Hematopoietic multipotent progenitor cell treated with erythropoietin and hydrocortisone succinate and interleukin-3 and kit ligand, for 4 days (in vitro differentiated cells): ENCODE measurements around the gene SNX33.
"Not testable (repeated sequence)": the region's sequence is repeated elsewhere in the genome, so short reads cannot be mapped to it uniquely, and the experiment has no call there.

ENCODE experiments used
- DNase-seq: peaks from one replicate; pipeline ENCODE4 v3.0.0-alpha.2; 2015

The SNX33 gene

DNA sequence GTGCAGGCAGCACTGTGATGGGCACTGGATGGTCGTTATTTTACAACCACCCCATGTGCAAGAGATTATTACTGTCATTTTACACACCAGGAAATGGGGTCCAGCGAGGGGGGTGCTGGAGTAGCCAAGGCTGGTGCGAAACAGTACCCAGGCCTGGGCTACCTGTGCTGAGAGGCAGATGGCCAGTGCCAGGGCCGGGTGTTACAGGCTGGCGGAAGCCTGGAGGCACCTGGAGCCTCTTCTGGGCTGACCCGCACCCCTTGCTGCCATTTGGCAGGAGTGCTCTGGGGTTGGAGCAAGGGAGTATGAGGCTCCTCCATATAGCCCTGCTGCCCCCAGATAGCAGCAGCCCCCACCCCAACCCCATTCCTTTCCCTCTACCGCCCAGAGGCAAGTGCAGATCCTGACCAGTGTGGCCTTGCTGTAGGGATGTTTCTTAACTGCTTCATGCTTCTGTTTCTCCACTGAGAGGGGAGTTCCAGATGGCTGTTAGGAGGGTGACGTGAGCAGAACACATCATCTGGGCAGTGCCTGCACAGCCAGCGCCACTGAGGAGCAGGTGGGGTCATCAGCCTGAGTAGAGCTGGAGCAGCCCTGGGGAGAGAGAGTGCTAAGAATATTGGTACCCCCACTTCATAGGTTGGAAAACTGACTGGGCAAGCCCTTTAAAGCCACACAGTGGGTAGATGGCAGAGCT is 15.3 kb downstream of the SNX33 start:
- no peak for DNase-seq

DNA sequence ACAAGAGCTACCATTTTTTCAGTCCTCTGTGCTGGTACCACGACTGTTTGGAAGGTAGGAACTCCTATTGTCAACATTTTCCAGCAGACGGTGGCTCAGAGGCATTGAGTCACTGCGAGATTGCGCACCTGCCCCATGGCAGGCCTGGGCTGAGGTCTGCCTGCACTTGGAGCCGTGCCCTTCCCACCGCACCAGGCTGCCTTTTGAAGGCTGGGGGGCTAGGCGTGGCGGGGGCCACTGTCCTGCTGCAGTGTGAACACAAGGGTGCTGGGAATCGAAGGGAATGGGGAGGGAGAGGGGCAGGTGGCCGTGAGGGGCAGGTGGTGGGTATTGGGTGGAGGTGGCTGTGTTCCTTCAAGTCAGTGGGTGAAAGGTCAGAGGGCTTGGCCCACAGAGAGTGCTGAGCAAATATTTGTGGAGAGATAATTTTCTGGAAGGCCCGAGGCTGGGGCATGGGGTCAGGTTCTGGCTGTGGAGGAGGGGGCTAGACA is 16.3 kb downstream of the SNX33 start:
- DNase-seq: no peak

DNA sequence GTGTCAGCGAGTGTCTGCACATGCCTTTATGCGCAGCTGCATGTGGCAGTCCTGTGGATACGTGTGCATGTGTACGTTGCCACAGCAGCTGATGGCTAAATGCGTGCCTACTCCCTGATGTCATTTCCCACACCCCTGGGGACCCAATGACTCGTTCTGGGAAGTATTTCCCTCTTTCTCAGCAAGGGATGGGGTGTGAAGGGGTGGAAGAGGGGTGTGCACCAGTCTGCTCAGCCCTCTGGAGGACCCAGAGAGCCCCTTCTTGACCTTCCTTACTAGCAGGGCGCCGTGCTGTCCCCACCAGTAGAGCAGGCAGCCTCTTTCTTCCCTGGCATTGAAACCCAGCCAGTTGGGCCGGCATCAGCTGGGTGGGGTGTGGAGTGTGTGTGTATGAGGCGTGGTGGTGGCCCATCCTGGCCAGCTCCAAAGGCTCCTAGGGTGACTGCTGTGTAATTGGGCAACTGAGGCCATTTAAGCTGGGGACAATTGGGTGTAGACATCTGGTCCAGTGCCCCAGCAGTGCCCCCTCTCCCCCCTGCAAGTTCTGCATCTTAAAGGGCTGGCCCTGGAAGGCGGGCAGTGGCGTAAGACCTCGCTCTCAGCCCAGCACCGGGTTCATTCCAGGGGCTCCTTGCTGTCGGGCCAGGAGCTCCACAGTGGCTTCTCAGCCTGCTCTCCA is 19.2 kb downstream of the SNX33 start:
- no peak for DNase-seq

DNA sequence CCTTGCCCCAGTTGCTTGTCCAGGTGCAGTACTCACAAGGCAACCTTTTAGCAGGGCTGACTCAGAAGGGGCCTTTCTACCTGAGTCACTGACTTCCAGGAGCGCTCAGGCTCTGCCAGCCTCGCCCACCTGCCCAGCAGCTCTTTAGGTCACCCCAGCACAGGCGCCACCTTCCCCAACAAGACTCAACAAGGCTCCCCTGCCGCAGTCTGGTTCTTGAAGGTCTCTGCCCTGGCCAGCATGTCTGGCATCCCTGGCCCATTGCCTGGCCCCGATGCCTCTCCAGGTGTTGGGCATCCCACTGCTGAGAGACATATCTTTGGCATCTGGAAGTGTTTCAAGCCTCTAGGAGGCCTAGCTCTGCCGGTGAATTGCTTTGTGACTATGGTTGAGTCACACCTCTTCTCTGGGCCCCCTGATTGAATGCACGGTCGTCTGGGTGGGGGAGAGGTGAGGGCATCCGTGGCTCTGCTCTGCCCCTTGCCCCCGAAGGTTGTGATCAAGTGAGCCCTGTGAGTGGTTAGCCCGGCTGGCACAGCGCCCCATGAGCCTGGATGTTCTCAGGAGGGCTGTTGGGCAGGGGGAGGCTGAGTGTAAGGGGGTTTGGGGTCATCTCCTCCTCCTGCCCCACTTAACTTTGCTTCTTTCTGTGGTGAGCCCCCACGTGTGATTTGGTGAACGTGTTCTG is 21.6 kb downstream of the SNX33 start:
- DNase-seq: no peak

DNA sequence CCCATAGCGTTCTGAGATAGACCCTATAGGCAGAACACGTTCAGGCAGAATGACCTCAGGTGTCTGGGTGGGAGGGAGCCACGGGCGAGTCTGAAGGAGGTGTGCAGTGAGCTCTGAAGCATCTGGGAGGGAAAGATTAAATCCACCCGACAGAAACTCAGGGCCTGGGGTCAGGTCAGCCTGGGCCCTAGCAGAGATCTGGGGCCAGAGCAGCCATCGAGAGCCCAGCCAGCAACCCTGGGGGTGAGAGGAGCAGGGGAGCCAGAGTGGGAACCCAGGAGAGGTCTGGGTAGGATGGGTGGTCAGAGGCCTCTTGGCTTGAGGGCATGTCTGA is 22.1 kb downstream of the SNX33 start:
- no peak for DNase-seq

DNA sequence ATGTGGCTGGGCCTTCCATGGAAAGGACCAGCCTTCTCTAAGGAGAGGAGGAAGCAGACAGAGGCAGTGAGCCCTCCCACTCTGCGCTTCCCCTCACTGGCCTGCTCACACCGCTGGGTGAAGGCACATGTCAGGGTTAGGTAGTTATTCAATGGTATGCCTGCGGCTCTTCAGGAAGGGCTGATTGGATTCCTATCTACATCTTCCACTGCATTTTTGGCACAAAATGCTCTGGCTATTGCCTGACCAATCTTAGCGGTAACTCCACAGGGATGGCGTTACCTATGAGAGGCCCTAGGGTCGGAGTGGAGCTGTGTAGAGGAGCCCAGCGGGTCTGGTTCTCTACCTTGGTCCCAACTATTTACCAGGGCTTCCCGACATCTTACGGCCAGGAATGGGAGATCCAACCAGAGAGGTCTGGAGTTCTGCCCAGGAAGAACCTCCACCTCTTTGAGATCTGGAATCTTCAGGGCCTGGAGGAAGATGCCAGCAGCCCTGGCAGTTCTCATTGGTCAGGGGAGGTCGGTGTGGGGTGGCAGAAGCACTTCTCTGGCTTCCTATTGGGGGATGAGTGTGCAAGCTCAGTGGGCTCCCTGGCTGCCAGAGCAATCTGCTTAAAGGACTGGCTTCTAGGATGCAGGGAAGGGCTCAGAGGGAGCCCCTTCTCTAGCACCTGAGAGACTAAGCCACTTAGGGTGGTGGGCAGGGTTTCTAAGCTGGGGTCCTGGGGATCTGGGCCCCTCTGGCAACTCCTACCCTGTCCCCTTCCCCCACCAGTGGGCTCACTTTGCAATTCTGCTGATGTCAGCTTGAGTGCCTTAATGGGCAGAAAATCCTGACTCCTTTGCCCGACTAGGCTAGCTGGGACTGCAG is 24.3 kb downstream of the SNX33 start:
- DNase-seq: no peak

DNA sequence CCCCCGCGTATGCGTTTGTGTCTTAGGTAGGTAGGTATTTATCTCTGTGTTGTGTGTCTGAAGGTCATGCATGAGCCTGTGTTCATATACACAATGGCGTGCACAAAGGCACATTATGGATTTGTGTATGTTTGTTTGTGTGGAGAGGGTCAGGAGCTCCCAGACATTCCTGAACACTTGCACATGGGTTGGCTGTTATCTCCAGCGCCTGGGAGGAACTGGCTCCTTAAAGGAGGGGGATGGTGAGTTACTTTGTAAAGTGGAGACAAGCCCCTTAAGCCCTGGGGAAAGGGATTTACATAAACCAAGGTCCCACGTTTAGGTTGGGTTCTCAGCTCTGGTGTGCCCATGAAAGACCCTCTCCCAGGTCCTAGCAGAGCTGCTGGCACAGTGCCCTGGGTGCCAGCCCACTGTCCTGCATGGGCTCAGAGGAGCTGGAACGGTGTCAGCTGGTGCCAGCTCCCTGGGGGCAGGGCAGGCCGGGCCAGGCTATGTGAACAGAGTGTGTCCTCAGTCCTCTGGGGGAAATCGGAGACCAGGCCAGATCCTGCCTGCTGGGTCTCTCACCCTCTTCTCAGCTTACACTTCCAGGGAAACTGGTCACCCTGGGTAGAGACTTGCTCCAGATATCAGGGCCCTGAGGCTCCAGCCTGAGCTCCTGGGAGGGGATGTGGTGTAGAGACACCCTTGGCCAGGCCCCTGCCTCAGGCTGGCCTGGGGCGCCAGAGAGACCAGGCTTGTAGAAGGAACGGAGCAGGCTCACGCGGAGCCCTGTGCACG is 25.1 kb downstream of the SNX33 start:
- no peak for DNase-seq

DNA sequence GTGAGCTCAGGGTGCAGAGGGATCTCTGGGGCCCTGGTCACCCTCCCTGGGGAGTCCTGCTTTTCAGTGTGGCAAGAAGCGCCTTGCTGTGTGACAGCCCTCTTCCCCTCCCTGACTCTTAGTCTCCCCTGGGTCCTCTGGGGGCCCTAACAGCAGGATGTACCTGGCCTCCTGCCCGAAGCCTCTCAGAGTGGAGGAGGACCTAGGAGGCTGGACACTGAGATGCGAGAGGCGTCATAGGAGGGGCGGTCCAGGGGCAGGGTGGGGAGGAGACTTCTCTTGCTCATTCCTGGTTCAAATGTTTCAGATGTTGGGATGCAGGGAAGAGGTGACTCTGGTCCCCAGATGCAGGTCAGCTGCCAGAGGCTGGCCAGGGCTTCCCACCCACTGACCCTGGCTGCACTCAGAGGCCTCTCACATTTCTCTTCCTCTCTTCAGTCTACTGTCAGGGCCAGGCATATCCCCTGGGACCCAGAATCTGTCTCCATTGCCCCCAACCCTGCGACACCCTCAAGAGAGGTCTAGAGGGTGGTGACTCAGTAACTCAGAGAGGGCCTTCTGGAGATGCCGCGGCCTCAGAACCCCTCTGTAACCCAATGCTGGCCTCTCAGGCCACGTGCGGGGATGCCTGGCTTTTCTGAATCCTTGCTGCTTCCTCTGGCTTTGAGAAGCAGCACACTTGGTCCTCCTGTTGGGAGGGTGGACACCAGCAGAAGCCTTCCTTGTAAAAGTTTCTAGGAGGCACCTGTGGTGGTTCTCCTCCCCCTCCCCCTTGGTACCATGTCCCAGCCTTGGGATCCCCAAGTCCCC is 25.9 kb downstream of the SNX33 start:
- no peak for DNase-seq

DNA sequence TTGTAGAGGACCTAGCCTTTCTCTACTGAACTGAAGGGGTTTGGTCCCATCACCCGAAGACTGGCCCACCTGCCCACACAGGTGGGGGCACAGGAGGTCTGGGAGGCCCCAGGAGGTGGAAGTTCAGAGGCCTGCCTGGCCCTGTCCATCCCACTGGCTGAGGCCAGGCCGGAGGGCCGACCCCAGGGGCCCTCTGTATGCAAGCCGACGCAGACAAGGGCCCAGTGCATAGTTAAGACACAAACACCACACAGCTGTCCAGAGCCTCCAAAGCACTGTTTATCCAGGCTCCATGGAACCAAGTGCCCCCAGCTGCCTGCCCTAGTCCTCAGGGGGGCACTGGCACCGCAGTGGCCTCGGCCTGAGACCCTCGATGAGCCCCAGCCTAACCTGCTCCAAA is 26.7 kb downstream of the SNX33 start:
- DNase-seq: no peak

DNA sequence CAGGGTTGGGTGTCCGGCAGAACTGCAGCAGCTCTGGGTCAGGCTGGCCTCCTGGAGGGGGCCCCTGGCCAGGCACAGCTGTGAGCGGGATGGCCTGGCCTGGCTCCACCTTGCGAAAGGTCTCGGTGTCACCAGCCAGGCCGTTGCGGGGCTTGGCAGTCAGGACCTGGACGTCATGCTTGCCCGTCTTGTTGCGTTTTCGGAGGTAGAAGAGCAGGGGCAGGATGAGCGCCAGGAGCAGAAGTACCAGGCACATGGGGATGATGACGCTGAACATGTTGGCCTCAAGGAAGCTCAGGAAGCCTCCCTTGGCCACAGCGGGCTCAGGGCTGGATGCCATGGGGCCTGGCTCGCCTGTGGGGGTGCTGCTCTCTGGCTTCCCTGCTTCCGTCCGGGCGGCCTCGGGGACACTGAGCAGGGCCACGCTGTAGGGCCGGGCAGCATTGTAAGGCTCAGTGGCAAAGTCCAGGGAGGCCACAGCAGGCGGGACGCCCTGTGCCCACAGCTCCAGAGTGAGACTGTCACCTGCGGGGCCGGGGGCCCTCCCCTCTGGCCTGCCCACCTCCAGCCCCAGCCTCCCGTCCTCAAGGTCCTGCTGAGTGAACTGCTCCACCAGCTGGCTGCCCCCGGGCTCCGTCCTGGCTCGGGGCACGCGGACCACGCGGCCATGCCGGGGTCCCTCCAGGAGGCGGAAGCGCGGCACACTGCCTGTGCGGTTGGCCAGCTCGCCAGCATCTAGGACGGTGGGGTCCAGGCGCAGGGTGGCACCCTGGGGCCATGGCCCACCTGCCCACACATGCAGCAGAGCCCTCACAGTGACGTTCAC is 28.1 kb downstream of the SNX33 start:
- no peak for DNase-seq

DNA sequence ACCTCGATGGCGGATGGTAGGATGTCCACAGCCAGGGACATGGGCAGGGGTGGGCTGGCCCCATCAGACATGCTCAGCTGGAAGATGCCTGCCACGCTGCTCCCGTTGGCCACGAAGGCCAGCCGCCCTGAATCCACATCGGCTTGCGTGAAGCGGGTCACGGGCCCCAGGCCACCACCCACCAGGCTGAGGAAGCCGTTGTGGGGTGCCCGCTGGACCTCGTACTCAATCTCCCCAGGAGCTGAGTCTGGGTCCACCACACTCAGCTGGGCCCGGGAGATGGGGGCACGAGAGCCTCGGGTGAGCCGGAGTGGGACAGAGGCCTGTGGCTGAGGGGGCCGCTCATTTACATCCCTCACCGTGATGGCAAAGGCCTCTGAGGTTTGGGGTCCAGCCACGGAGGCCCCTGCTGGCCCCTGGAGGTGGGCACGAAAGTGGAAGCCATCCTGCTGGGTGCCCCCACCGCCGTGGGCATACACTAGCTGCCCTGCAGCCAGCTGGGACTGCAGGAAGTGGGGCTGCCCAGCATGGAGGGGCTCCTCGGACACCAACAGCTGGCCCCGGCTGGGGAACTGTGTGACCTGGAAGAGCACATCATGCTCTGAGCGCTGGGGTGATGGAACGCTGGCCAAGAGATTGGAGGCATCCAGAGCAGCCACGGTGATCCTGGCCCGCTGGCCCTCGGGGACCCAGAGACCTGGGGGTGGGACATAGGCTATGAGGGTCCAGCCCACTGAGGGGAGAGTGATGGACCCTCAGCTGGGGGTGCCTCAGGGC is 29.2 kb downstream of the SNX33 start:
- DNase-seq: no peak

DNA sequence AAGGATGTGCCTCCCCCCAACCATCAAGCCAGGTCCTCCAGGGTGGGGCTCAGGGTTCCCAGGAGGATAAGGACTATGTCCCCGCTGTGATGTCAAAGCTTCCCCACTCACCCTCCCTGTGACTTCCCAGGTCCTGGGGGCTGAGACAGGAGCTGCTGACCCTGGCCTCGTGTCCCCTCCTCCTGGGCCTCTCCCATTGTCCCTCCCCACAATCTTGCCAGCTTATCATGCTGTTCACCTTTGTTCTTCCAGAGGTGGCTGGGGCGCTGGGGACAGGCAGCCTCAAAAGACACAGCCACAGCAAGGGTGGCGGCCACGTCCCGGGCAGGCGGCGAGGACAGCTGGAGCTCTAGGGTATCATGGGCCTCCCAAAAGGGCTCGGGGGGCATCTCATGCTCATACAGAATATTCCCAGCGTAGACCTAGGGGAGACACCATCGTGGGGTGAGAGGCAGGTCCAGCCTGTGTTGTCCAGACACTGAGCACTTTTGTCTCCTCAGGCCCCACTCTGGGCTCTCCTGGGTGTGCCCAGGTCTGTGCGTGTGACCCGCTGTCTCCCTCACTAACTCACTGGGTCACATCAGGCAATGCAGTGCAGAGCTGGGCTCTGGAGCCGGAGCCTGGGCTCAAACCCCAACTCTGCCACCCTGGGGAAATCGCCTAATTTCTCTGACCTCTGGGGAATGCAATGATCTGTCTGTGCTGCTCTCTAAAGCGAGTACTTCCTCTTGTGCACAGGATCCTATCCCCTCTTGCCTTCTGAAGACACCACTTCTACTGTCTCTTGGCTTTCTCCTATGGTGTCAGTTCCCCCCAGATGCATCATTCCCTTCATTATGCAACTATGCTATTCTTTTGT is 30.0 kb downstream of the SNX33 start:
- no peak for DNase-seq

DNA sequence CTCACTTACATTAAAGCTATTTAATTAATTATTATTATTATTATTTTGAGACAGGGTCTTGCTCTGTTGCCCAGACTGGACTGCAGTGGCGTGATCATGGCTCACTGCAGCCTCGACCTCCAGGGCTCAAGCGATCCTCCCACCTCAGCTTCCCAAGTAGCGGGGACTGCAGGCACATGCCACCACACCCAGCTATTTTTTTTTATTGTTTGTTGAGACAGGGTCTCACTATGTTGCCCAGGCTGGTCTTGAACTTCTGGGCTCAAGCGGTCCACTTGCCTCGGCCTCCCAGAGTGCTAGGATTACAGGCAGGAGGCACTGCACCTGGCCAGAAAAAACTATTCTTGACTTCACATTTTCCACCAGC is 30.6 kb downstream of the SNX33 start:
- not testable (repeated sequence) for DNase-seq

DNA sequence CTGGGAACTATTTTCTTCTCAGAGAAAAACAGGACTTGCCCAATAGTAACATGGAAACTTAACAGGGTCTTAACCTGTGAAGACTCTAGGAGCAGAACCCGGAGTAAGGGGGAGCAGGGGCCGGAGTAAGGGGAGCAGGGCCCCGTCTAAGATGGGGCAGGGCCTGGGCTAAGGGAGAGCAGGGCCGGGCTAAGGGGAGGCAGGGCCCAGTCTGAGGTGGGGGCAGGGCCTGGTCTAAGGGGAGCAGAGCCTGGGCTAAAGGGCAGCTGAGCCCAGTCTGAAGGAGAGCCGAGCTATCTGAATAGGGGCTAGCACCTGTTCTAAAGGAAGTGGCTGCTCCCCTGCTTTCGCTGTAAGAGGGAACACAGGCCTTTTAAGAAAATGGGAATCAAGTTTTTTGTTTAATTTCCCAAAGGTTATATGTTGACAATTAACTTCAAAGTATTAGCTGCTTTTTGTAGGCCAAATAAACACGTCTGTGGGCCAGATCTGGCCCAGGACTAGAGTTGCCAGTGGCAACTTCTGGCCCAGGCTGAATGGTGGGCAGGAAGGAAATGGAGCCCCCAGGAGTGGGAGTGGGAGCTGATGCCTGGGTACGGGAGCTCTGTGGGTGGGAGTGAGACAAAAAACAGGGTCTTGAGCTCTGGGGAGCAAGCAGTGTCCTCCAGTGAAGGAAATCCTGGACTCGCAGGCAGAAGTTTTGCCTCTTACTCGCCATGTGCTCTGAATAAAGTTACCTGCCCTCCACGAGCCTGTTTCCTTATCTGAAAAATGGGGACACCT is 32.5 kb downstream of the SNX33 start:
- no peak for DNase-seq

DNA sequence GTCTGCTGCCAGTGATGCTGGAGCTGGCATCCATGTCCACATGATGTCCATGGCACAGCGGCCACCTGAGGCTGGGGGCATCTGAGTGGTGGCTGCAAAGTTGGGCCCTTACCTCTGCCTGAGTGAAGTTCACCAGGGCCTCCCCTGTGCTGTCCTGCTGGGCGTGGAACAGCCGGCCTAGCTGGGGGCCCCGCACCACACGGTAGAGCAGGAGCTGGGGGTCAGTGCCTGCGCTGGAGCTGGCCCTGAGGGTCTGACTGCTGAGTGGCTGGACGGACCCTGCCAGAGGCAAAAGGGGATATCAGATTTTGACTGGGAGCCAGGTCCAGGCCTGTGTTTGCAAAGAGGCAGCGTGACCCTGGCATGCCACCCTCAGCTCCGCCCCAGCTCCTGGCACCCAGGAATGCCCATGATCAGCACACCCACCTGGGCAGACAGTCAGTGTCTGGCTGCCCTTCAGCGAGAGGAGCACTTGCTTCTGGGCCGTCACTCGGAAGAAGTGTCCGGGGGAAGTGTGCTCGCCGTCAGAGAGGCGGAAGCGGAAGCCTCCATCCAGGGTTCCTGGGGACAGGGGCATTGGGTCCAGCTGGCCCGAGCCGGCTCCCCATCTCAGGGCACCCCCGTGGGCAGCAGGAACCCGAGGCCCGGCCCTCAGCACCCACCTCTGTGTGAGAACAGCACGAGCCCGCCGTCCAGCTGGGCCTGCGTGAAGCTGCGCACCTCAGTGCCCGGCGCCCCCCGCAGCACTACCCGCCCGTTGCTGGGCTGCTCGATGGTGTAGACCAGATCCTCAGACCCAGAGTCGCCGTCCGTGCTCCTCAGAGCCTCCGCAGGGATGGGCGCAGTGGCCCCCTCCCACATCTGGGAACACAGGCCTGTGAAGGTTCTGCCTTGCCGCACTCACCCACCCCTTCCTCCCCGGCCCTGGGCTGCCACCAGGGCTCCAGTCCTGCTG is 34.7 kb downstream of the SNX33 start:
- no peak for DNase-seq

DNA sequence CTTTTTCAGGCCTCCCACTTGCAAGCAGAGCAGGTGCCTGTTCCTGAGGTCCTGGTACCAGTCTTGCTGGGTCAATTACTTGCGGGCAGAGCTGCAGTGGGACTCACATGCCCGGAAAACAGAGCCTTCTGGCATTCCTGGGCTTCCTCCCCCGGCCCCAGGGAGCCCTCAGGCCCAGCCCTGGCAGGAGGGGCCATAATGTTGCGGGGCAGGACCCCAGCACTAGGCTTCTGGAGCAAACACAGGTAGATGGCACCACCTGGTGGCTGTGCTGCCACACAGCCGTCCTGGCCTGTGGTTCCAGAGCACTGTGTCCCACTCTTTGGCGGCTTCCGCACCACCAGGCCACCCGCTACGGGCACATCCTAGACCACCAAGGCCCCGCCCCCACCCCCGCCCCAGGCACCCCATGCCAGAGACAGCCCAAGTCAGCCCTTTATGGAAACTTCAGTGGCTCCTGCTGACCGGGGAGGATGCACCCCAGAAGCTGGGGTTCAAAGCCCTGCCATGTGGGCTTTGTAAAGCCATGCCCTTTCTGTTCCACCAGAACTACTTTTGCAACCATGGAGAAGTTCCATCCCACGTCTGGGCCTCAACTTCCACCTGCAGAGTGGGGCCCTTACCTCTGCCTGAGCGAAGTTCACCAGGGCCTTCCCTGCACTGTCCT is 36.1 kb downstream of the SNX33 start:
- DNase-seq: peak; percentile 85
